ENCODE results near the gene OCLN.

DNA sequence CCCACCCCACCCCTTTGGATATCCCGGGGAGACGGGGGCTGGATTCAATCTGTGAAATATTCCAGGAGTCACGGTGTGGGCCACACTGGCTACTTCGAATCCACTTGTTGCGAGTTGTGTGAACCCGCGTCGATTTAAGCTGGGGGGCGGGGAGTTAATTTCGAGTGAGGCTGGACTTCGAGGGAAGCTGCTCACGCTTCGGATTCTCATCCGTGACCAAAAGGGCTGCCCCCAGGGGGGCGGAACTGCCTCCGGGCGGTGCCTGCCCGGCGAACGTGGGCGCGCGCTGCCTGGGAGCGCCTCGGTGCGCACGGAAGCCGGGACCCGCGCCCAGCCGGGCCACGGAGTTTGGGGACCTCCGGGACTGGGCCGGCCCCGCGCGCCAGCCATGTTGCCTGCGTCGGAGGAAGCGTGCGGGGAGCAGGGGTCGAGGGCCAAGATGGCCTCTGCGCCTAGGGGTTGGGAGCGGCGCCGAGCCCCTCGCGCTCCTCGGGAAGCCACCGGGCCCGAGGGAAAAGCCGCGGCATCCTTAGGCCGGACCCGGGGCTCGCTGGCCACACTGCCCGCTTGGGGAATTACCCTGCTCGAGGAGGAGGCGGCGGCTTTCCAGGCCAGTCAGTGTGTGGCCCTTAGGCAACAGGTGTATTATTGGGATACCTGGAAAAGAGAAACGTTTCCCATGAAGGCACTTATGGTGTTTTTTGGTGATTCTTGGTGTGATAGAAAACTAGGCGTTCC, 975 bp downstream of the OCLN start:
- TF ChIP-seq POLR2AphosphoS5 (IDR thresholded peaks at IDR 0.05) (no peak), POLR2A (IDR thresholded peaks at IDR 0.05) (no peak), EP300 (IDR thresholded peaks at IDR 0.05) (no peak)
- TF ChIP-seq, protein P1, sequence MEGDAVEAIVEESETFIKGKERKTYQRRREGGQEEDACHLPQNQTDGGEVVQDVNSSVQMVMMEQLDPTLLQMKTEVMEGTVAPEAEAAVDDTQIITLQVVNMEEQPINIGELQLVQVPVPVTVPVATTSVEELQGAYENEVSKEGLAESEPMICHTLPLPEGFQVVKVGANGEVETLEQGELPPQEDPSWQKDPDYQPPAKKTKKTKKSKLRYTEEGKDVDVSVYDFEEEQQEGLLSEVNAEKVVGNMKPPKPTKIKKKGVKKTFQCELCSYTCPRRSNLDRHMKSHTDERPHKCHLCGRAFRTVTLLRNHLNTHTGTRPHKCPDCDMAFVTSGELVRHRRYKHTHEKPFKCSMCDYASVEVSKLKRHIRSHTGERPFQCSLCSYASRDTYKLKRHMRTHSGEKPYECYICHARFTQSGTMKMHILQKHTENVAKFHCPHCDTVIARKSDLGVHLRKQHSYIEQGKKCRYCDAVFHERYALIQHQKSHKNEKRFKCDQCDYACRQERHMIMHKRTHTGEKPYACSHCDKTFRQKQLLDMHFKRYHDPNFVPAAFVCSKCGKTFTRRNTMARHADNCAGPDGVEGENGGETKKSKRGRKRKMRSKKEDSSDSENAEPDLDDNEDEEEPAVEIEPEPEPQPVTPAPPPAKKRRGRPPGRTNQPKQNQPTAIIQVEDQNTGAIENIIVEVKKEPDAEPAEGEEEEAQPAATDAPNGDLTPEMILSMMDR (IDR thresholded peaks at IDR 0.05): no peak
